Inferior parietal cortex (tissue), 1 donor: ENCODE data around the gene MED12L.

Experiments
- DNase-seq: peaks from one replicate; pipeline ENCODE4 v3.0.0-alpha.2; 2016; ENCODE audit errors: extremely low spot score

The MED12L gene

DNA sequence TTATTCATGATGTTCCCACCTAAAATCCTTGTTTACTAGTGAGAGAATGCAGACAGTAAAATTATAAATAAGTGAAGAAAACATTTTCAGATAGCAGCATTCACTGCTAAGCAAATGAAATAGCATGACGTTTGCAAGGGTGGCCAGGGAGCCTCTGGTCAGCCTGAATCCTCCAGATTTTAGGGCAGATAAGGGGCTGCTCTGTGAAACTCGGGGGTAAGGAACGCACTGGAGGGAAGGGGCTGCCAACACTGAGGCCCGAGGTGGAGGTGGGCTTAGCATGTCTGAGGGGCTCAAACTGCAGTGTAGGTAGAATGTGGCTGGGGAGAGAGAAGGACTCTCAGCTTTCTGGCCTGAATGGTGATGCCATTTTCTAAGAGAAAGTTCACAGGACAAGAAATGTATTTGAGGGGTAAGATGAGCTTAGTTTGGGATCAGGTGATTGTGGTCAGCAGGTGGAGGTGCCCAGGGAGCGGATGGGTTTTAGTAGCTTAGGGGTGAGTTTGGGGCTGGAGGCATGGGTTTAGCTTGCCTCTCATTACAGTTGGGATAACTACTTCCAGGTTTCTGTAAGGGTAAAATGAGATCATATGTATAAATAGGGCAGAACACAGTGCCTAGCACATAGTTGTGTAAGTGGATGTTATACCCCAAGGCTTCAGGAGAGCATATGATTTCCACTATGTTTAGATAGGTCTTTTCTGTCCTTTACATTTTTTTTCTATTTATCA, 97.0 kb downstream of the MED12L start:
- DNase-seq = no peak

DNA sequence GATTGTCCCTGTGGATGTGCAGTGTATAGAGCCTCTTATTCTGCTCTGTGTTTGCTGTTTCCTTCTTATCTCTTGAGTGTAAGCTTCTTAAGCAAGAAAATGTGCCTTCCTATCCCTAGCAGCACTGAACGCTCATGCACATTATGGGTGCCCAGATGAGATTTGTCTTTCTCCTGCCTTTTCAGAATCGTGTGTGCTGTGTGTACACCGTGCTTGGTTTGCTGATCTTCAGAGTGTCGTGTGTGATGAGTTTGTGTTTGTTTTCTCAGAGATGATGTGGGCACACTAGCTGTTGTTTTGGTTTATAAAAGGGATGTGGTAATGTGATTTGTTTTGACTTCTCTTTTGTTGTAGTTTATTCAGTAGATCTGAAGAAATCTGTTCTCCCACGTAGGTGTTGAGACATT, 97.8 kb downstream of the MED12L start:
- no peak for DNase-seq

DNA sequence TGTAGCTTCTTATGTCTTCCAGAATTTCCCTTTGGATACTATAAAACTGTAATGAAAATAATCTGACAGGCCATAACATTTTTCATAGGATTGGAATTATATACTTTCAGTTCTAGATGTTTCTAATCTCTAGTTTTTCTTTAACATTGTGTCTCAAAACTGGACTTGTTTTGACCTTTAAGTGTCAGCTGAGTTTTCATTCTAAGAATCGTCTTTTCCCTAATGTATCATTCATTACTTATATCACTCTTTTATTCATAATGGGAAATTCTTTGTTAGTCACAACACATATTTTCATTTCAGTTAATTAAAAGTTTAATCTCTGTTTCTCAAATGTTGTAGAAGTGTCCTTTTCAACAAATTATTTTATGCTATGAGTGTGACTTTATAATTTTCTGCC, 105.6 kb downstream of the MED12L start:
- no peak for DNase-seq

DNA sequence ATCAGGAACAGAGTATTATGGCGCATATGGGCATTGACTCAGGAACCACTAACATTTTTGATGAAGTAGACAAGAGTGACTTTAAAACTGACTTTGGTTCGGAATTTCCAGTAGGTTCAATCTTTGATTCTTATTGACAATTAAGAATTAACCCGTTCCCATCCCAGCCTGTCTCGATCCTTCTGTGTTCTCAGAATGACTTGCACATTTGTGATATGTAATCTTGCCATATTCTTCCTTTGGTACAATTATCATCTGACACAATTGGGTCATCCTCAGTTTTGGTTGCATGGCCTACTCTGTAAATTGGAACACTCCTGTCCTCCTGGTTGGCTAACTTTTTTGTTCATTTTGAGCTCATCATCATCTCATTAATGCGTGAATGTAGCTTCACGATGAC, 107.1 kb downstream of the MED12L start:
- DNase-seq = no peak

DNA sequence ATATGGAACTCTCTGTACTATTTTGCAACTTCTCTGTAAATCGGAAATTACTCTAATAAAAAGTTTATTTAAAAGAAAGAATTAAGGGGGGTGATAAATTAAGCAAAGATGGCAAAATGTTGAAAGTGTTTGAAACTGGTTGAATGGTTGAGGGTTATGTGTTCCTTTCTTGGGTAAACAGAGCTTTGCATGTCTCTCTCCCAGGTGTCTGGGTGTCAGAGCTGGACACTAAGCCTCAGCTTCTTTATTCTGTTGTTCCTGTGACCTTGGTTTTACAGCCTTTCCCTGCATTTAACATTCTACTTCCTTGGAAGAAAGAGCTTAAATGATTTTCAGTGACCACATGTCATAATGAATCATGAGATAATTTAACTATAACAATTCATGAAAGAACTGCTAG, 110.4 kb downstream of the MED12L start:
- no peak for DNase-seq

DNA sequence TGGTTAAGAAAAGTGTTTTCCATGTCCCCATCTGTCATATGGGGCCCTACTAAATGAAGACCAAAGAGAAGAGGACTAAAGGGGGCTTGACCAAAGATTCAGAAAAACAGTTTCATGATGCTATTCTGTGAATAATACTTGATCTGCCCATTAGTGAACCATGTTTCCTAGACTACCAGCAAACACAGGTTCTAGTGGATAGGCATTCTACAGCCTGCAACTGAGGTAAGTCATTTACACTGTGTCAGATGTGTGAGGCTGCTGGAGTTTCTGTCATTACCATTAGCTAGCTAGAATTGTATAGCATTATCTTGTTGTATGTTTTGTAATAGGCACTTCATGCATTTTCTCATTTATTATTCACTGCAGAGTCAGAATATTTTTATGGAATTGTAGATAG, 111.0 kb downstream of the MED12L start:
- DNase-seq = no peak

DNA sequence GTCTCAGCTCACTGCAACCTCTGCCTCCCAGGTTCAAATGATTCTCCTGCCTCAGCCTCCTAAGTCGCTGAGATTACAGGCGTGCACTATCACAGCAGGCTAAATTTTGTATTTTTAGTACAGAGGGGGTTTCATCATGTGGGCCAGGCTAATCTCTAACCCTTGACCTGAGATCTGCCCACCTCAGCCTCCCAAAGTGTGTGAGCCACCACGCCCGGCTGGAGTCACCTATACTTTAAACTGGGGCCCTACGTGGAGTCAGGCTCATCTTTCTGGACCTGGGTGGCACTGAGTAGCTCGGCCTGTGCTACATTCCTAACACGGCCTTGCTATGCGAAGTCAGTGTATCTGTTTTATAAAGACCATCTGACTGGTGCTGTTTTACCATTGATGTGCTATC, 111.8 kb downstream of the MED12L start:
- no peak for DNase-seq

DNA sequence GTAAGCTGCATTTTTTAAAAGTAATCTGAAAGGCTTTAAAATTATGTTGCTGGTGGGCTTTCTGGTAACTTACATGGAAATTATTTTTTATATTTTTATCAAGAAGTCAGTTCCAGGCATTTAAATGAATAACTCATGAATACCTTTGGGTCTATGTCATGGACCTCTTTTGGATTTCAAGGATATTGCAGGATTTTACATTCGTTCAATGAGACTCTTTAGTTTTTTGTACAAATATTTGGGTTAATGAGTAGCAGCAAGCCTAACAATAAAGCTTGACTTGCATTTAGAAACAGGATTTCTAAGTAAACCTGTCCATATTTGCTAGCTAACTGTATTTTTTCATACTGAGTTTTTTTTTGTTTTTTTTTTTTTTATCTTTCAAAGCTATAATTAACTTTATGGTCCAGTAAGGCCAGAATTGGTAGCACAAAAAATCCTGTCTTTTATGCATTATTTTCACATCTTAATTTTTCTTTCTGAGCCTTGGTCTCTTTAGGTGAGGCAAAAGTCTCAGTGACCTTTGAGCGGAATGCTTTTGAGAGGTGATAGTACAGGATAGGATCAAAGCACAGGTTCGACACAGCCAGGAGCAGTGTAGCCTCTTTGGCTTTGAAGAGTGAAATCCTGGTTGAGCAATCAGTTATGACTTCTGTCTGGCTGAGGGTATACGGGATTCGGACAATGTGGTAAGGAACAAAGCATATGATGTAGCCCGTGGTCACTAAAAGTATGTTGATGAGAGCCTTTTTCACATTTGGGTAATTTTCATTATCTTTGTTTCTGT, 112.7 kb downstream of the MED12L start:
- DNase-seq = no peak

DNA sequence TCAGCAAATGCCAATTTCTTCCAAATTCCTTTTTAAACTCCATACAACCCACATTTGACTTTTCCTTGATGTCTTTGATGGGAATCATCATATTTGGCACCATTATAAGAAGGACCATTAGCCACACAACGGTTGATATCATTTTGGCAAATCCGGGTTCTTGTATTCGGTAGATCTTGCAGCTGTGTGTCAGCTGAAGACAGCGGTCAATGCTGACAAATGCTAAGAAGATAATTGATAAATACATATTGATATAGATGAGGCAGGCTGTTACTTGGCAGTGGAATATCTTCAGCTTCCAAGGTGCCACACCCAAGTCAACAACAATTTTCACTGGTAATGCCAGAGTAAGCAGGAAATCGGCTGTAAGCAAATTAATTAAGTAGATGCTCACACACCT, 113.4 kb downstream of the MED12L start:
- DNase-seq = no peak

DNA sequence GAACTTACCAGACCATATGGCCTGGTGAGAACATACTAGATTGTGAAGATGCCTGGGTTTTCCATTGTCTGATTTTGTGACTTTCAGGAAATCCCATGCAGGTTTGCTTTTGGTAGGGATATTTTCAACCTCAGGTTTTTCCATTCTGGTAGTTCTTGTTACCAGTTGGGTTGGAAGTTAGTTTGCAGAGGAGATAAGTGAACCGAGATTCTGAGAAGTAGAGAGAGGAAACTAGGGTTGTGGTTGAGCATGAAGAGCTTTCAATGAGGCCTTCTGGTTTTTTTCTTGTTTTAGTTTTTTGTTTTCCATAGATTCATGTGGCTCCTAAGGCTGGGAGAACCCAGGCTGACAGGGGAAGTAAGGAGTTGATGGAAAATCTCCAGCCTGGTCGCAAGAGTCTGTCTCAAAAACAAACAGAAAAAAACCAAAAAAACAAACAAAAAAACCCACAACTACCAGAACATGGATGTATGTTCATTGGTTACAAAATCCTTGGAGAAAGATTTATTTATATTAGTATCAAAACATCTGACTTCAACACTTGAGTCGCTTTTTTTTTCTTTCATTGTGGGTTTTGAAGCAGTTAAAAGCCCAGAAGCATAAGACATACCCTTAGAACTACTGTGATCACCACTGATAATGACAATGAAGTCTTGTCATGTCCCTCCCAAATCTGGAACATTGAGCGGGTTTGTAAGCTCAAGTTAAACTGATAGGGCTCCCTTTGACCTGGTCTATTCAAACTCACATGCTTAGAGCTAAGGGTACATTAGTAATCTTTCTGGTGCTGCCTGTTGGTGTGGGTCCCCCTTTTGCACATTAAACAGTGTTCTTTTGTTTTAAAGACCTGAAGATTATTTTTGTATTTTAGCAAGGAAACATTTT, 114.3 kb downstream of the MED12L start:
- DNase-seq = no peak

DNA sequence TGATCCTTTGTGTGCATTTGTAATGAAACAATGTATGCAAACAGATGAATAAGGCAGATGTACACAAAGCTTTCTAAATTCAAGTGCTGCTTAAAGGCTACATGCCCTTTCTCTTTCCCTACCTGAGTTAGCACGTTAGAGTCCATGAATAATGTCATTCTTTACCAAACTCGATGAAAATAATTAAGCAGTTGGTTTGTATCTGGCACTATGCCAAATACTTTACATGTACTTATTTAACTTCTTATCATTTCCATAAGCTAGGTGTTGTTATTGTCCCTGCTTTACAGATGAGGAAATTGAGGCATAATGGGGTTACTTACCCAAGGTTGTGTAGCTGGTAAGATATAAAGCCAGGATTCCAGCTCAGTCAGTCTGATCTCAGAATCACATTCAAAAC, 115.1 kb downstream of the MED12L start:
- DNase-seq = no peak

DNA sequence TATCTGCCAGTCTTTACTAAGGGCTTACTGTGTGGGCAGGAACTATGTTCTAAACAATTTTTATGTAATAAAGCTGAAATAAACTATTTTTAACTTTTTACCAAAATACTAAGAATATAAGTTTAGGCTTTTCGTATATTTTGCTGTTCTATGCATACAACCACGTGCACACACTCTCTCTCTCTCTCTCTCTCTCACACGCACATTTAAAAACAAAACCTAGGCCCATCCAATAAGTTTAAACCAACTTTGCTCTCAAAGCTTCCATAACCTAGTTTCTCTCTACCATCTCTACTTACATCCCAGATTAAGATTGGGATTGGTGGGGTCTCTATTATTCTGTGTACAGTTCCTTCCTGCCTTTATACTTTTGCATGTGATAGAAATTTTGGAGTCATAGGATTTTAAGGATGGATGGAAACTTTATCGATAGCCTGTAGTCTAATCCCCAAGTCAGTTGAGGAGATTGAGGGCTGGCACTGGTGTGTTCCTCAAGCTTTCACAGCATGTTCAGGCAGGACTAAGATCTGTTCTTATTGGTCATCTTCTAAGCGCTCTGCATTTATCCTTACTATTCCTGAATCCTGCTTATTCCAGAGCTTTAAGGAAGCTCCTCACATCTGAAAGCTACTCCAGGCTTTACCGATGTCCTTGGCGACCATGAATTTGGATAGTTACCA, 115.7 kb downstream of the MED12L start:
- no peak for DNase-seq

DNA sequence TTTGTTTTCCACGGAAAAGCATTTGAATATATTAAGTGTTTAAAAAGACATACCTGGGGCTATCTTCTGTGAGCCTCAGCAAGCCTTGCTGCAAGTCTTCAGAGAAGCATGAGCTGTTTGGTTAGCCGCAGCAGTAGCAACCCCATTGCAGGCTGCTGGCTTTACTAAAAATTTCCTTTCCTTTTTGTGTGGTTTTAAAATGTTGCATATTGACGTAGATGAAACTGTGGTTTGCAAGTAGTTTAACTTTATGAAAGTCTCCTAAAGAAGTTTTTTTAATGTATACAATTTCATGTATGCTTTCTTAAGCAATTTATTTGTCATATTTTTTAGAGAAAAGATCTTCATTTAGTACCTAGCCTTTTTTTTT, 117.6 kb downstream of the MED12L start, which contains the start of gene GPR171:
TSS of gene GPR171 (minus strand) at position 166 of the 370 bp plus-strand sequence. CDS start 3,830 bp downstream, outside the sequence.
- DNase-seq = no peak

DNA sequence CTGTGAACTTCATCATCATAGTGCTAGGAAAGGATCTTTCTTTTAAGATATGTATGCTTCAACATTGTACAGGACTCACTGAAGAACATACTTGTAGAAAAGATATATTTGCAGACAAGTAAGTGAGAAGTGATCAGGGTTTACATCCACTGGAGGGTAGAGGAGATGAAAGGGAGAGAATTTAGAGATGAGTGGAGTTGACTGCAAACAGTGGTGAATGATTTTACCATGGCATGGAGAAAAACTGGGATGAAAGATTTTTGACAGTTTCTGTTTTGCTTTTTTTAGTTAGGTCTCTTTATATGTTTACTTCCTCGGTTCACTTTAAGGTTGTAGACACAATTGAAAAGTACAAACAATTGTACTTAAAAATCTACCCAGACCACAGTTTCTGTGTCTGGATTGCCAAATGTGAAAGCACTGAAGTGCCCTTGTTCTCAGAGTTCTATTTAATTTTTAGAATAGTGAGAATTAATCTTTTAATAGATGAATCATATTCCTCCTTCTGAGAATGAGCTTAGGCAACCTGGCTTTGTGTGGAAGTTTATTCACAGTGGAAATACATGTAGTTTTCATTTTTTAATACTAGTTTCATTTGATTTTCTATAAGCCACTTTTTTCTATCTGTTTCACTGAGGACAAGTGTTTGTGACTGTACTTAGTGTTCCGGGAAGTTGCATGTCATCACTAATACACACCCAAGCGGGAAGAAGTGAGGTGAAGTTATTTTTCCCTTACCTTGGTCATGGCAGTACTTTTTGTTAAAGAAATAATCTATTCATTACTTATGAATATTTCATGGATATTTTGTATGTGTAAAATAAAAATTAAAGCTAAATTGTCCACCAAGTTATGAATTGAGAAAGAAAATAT, 119.3 kb downstream of the MED12L start:
- no peak for DNase-seq

DNA sequence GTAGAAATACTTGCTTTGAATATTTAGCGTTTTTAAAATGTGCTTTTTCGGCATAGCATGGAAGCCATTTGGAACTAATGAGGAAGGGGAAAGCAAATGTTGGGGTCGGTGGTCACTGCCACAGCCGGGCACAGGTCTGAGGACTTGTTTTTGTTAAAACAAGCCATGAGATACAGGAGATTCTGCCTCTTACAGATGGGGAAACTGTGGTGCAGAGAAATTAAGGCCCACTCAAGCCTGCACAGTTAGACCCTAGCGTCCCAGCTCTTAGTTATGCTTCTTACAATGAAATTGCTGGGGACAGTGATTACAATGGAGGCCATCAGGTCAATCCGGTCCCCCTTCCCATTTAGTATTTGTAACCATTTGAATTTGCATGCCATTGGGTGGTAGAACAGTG, 120.0 kb downstream of the MED12L start:
- no peak for DNase-seq

DNA sequence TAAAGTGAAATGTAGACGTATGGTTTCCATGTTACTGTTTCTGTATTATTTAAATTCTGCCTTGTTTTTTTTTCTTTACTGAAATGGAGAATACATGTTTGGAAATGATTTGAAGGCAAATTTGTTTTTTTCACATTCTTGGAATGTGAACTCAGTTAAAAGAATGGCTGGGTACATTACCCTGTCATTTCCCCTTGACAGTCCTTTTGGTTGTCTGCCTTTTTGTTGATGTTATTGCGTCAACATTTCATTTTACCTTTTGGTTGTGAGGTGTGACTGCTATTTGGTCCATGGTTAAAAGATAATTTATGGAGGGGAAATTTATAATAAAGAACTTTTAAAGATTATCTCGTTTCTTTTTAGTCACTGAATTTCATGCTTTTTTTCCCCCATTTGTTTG, 120.7 kb downstream of the MED12L start:
- no peak for DNase-seq

DNA sequence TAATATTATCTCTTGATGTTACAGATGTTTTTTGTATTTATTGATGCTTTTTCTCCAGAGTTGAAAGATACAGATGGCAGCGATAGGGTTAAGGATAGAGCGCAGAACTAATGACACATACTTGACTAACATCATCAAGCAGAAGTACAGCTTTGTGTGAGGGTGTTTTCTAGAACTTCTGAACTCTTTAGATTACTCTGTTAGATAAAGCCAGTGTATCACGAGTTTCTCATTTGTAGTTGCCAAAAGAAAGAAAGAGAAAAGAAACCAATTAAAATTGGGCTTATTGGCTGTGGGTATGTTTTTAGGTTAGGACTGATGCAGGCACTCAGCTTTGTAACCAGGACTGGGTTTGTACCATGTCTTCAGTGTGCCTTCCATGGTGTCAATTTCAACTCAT, 124.2 kb downstream of the MED12L start:
- no peak for DNase-seq

DNA sequence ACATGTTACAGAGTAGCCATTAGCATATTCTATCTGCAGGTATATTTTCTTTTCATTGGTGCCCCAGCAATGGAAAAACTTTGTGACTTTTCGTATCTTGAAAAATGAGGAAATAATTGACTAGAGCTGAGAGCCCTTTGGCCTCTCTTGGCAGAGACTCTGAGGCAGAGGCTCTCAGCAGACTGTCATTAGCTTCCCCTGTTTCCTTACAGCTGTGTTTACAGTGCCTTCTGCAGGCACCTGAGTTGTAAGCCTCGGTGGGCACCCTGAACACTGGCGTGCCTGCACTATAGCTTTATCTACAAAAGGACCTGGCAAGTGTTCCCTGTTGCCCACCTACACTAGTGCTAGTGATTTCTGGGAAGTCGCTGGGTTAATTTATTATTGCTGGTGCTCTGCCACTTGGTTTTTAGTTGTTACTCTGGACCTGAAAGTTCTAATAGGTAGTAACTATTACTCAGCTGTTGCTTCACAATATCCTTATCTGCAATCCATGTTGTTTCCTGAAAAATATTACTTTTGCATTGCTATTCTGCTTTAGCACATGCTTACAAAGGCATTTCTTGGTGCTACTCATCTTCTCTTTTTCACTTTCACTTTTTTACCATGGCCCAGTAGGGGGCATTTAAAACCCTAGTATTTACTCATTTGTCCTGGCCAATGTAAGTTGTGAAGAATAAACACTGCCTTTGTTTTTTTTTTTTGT, 125.4 kb downstream of the MED12L start:
- no peak for DNase-seq

DNA sequence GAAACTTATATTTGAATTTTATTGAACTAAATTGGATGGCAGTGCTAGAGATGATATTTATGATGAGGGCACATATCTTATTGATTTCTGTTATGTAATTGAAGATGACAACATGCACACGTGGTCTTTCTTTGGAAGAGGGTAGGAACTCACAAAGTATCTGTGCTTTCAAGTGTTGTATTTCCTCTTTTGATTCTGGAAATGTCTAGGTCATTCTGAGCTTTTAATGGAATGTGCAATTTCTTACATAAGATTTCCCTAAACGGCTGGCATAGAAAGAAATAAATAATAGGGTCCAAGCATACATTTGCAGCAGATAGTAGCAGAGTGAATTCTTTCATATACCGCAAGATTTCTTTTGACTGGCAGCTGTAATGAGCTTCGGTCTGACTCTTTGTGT, 127.7 kb downstream of the MED12L start:
- DNase-seq = no peak

DNA sequence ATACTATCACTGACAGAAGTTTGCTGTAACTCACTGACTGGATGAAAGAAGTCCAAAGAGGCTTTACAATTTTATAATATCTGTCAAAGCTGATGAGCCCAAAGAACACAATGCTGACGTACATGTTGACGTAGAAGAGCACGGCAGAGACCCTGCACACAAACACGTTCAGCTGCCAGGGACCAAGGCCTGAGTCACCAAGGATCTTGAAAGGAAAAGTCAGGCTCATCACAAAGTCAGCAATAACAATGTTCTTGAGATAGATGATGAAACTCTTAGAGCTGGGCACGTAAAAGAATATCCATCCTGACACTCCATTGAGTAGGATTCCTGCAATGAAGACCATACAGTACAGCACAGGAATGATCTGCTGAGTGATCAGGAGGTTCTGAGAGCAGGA, 128.4 kb downstream of the MED12L start:
- DNase-seq = no peak
